ENCODE measurements around the gene LAMA3. TPM values are rescaled to one million over a fixed set of nuclear protein-coding genes. Genes with fewer than 3 reads are reported as not detected.

The LAMA3 gene
- total RNA-seq, 6 experiments from 2014 or later = 1.3 to 5.0 (median 3.0) TPM

DNA sequence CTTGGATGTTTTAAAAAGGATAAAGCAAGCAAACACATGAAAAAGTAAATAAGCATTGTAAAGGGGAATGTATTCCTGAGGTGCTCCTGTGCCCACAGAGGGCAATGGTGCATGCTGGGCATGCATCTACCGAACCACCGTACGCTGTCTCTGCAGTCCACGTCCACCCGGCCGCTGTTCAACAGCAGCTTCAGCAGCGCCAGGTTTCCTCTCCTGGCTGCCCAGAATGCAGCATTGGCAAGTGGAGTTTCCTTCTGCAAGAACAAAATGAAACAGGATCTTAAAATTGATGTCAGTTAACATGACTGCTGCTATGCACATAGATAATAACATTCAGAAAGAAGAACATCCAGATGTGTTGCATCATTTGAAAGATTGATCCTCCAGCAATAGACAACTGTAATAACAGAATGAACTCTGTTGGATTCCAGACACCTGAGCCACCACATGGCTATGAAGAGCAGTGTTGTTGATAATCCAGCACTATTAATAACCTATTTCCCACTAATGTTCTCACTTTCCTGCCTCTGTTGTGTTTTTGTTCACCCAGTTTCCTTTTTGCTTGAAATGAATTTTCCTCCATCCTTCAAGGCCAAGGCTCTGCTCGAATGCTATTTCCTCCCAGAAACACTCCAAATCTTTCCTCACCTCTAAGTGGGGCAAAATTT, 40.2 kb upstream of the LAMA3 start:
- H3K36me3 ChIP-seq = no peaks in the 10 kb centered on the region
- no peak for ATAC-seq
- no peaks in the 10 kb centered on the region for H3K4me1 ChIP-seq
- intact Hi-C loops (cut with DNase I) = no loop called here
- H3K27ac ChIP-seq = no peak overlapping the region
- H3K9me3 ChIP-seq = no peaks in the 10 kb centered on the region
- TF ChIP-seq, protein P1, sequence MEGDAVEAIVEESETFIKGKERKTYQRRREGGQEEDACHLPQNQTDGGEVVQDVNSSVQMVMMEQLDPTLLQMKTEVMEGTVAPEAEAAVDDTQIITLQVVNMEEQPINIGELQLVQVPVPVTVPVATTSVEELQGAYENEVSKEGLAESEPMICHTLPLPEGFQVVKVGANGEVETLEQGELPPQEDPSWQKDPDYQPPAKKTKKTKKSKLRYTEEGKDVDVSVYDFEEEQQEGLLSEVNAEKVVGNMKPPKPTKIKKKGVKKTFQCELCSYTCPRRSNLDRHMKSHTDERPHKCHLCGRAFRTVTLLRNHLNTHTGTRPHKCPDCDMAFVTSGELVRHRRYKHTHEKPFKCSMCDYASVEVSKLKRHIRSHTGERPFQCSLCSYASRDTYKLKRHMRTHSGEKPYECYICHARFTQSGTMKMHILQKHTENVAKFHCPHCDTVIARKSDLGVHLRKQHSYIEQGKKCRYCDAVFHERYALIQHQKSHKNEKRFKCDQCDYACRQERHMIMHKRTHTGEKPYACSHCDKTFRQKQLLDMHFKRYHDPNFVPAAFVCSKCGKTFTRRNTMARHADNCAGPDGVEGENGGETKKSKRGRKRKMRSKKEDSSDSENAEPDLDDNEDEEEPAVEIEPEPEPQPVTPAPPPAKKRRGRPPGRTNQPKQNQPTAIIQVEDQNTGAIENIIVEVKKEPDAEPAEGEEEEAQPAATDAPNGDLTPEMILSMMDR (IDR thresholded peaks at IDR 0.05) = no peak
- no peak for TF ChIP-seq POLR2A (IDR thresholded peaks at IDR 0.05)
- no peaks in the 10 kb centered on the region for H3K27me3 ChIP-seq
- no peak overlapping the region for H3K4me3 ChIP-seq
- 69% methylated on average over 8 of the region's 8 CpGs for WGBS (ENCODE audit: insufficient coverage, low coverage, low lambda C conversion rate, missing lambda C conversion rate)
- DNase-seq = no peak

DNA sequence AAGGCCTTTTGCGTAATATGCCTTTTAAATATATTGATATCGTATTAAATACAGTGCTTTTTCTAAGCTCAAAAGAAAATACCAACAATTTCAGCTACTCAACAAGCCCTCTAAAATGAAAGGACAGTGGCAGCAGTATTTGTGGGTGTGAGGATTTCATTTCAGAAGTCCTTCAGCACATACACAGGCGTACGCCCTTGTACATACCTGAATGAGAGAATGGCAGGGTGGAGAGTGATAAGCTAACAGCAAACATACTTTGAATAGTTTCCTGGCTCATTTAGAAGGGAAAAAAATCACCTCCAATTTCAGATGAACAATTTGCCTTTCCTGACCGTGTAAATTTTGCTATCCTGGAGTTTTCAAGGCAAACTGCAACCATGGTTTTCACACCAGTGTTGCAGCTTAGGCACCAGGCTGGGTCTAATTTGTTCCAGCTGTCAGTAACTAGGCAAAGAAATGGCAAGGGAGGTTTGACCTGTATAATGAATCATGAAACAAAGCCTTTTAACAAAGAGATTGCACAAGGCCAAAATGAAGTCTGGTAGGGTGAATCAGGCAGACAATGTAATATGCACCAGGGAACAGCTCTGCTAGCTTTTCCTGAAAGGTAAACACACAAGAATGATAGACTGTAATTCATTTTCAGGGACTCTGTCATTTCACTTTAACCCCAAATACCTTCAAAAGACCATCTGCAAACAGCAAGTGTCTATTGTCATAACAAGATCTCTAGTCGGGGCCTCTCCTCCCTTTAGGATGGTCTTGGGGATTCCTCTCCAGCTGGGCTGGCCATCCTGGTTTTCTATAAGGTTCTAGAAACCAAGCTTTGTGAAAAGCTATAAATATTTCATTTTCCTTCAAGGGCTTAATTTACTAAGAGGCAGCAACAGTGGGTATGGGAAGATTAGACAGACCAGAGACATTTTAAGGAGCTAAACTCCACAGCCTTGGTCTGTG, 38.0 kb upstream of the LAMA3 start:
- H3K27ac ChIP-seq = no peak overlapping the region
- intact Hi-C loops (cut with DNase I) = no loop called here
- H3K4me3 ChIP-seq = no peak overlapping the region
- no peaks in the 10 kb centered on the region for H3K9me3 ChIP-seq
- no peak for DNase-seq
- 72% methylated on average over 6 of the region's 6 CpGs for WGBS (ENCODE audit: insufficient coverage, low coverage, low lambda C conversion rate, missing lambda C conversion rate)
- no peaks in the 10 kb centered on the region for H3K4me1 ChIP-seq
- no peak for TF ChIP-seq POLR2A (IDR thresholded peaks at IDR 0.05)
- TF ChIP-seq, protein P1 (IDR thresholded peaks at IDR 0.05) = no peak
- no peaks in the 10 kb centered on the region for H3K27me3 ChIP-seq
- ATAC-seq = no peak
- H3K36me3 ChIP-seq = no peaks in the 10 kb centered on the region

DNA sequence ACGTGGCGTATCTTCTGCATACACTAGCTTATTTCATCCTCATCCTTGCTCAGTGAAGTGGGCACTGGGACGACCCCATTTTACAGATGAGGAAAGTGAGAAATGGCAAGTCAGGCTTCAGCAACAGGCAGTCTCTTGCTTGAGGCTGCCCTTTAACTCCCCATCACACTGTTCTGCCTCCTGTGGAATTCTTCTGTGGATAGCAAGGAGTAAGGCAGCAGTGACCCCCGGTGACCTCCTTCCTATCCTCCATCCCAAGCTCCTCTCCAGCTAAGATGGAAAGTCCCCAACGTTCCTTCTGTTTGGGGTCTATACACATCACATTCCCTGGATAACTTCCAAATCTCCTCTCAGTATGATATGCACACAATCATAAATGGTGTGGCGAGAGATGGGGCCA, 37.0 kb upstream of the LAMA3 start:
- H3K9me3 ChIP-seq = no peaks in the 10 kb centered on the region
- no peaks in the 10 kb centered on the region for H3K4me1 ChIP-seq
- H3K36me3 ChIP-seq = no peaks in the 10 kb centered on the region
- H3K4me3 ChIP-seq = no peak overlapping the region
- intact Hi-C loops (cut with DNase I) = no loop called here
- ATAC-seq (no peak), DNase-seq (no peak)
- WGBS (ENCODE audit: insufficient coverage, low coverage, low lambda C conversion rate, missing lambda C conversion rate) = 74% methylated on average over 5 of the region's 6 CpGs
- TF ChIP-seq, protein P1 (IDR thresholded peaks at IDR 0.05) = no peak
- TF ChIP-seq POLR2A (IDR thresholded peaks at IDR 0.05) = no peak
- H3K27me3 ChIP-seq = no peaks in the 10 kb centered on the region
- no peak overlapping the region for H3K27ac ChIP-seq

DNA sequence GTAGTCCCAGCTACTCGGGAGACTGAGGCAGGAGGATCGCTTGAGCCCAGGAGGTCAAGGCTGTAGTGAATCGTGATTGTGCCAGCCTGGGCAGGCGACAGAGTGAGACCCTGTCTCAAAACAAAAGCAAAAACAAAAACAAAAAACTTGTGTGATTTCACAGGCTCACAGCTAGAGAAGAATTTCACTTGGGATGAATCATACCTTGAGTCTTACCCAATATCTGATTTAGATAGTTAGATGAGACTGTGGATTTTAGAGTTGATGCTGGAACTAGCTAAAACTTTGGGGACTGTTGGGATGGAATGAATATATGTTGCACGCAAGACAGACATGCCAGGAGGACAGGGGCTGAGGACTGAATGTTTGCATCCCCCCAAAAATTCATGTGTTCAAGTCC, 31.0 kb upstream of the LAMA3 start:
- DNase-seq (no peak), ATAC-seq (no peak)
- H3K27ac ChIP-seq = no peak overlapping the region
- peaks cover 0 to 9% of the 10 kb centered on the region in 2 donors for H3K27me3 ChIP-seq
- H3K9me3 ChIP-seq = no peaks in the 10 kb centered on the region
- TF ChIP-seq, protein P1 (IDR thresholded peaks at IDR 0.05) = no peak
- TF ChIP-seq POLR2A (IDR thresholded peaks at IDR 0.05) = no peak
- intact Hi-C loops (cut with DNase I) = no loop called here
- H3K36me3 ChIP-seq = no peaks in the 10 kb centered on the region
- no peak overlapping the region for H3K4me3 ChIP-seq
- peaks cover 0 to 5% (median 0%) of the 10 kb centered on the region in 4 donors for H3K4me1 ChIP-seq
- WGBS (ENCODE audit: insufficient coverage, low coverage, low lambda C conversion rate, missing lambda C conversion rate) = 72% methylated on average over 5 of the region's 5 CpGs

Data from right lobe of liver (tissue), 6 donors.